Stimulated activated CD4-positive, alpha-beta T cell treated with anti-CD3 and anti-CD28 coated beads, Interleukin-15, amount 100 ng/mL, for 1 hour (primary cell): ENCODE data around the gene TMC6.
"Not testable (repeated sequence)": the region's sequence is repeated elsewhere in the genome, so short reads cannot be mapped to it uniquely, and the experiment has no call there.

Experiments used
- DNase-seq, 2 donors: peaks; one replicate each; pipeline ENCODE4 v3.0.0-alpha.2; 2020; ENCODE audit warnings: low read depth in 1 of 2, low spot score in 1 of 2

TMC6 gene

GRCh38 chr17:78111016-78111726 lies 17.4 kb downstream of the TMC6 start:
- no peak for DNase-seq

- no peak for DNase-seq
Observed at GRCh38 chr17:78110363-78111015, 18.1 kb downstream of the TMC6 start.

- no peak for DNase-seq
Observed at GRCh38 chr17:78109489-78109761, 19.1 kb downstream of the TMC6 start.

- no peak for DNase-seq
Observed at GRCh38 chr17:78108726-78109488, 19.6 kb downstream of the TMC6 start.

GRCh38 chr17:78107976-78108725 lies 20.4 kb downstream of the TMC6 start:
- no peak for DNase-seq

- no peak for DNase-seq
Observed at GRCh38 chr17:78107457-78107856, 21.1 kb downstream of the TMC6 start.

GRCh38 chr17:78106211-78106610 lies 22.3 kb downstream of the TMC6 start:
- no peak for DNase-seq

GRCh38 chr17:78105551-78105950 lies 23.0 kb downstream of the TMC6 start:
- DNase-seq: no peak

GRCh38 chr17:78105101-78105500 lies 23.5 kb downstream of the TMC6 start:
- DNase-seq: no peak

GRCh38 chr17:78104540-78104941 lies 24.0 kb downstream of the TMC6 start:
- no peak for DNase-seq

- no peak for DNase-seq
Observed at GRCh38 chr17:78103311-78103710, 25.2 kb downstream of the TMC6 start.

- no peak for DNase-seq
Observed at GRCh38 chr17:78101542-78101941, 27.0 kb downstream of the TMC6 start.

- DNase-seq: no peak
Observed at GRCh38 chr17:78101112-78101511, 27.4 kb downstream of the TMC6 start.

- no peak for DNase-seq
Observed at GRCh38 chr17:78096093-78096492, 32.5 kb downstream of the TMC6 start.

GRCh38 chr17:78095035-78095434 lies 33.5 kb downstream of the TMC6 start:
- no peak for DNase-seq

GRCh38 chr17:78092794-78093324 lies 35.7 kb downstream of the TMC6 start:
- no peak for DNase-seq

GRCh38 chr17:78089576-78090281 lies 38.8 kb downstream of the TMC6 start:
- no peak for DNase-seq

- no peak for DNase-seq
Observed at GRCh38 chr17:78088529-78088928, 40.0 kb downstream of the TMC6 start.

- DNase-seq: no peak
Observed at GRCh38 chr17:78086740-78087139, 41.8 kb downstream of the TMC6 start.

- DNase-seq: no peak
Observed at GRCh38 chr17:78082988-78083387, 45.6 kb downstream of the TMC6 start.

- not testable (repeated sequence) for DNase-seq
Observed at GRCh38 chr17:78082355-78082872, 46.1 kb downstream of the TMC6 start.
